Middle frontal gyrus (tissue), 1 donor: ENCODE data around the gene MC3R.
"Not testable (repeated sequence)": the region's sequence is repeated elsewhere in the genome, so short reads cannot be mapped to it uniquely, and the experiment has no call there.

Experiments used
- DNase-seq: peaks from one replicate; pipeline ENCODE4 v3.0.0-alpha.2; 2015; ENCODE audit warnings: low spot score; ENCODE audit errors: extremely low spot score

The MC3R gene

GRCh38 chr20:56247954-56248782, at the start of gene MC3R:
MC3R (plus strand) TSS chr20:56248732; CDS start chr20:56248844, 112 bp downstream.
- peak; percentile 20 for DNase-seq

GRCh38 chr20:56200456-56200855, 48.1 kb upstream of the MC3R start:
- DNase-seq: no peak

GRCh38 chr20:56202493-56203077, 45.9 kb upstream of the MC3R start:
- DNase-seq: no peak

- DNase-seq: no peak
Measured at GRCh38 chr20:56204206-56204605, 44.3 kb upstream of the MC3R start.

GRCh38 chr20:56205346-56205745, 43.2 kb upstream of the MC3R start:
- no peak for DNase-seq

GRCh38 chr20:56207656-56208055, 40.9 kb upstream of the MC3R start:
- DNase-seq: no peak

GRCh38 chr20:56208121-56208520, 40.4 kb upstream of the MC3R start:
- no peak for DNase-seq

- no peak for DNase-seq
Measured at GRCh38 chr20:56211051-56211450, 37.5 kb upstream of the MC3R start.

GRCh38 chr20:56212091-56212490, 36.4 kb upstream of the MC3R start:
- DNase-seq: no peak

- DNase-seq: no peak
Measured at GRCh38 chr20:56213321-56213720, 35.2 kb upstream of the MC3R start.

GRCh38 chr20:56215115-56215514, 33.4 kb upstream of the MC3R start:
- DNase-seq: no peak

- no peak for DNase-seq
Measured at GRCh38 chr20:56217829-56218228, 30.7 kb upstream of the MC3R start.

GRCh38 chr20:56221186-56221585, 27.3 kb upstream of the MC3R start:
- DNase-seq: not testable (repeated sequence)

- DNase-seq: no peak
Measured at GRCh38 chr20:56222201-56222600, 26.3 kb upstream of the MC3R start.

GRCh38 chr20:56222945-56223344, 25.6 kb upstream of the MC3R start:
- DNase-seq: no peak

GRCh38 chr20:56223352-56223751, 25.2 kb upstream of the MC3R start:
- no peak for DNase-seq

- no peak for DNase-seq
Measured at GRCh38 chr20:56228021-56228420, 20.5 kb upstream of the MC3R start.

GRCh38 chr20:56229812-56230211, 18.7 kb upstream of the MC3R start:
- no peak for DNase-seq

GRCh38 chr20:56234110-56234509, 14.4 kb upstream of the MC3R start:
- DNase-seq: no peak

- no peak for DNase-seq
Measured at GRCh38 chr20:56237335-56237734, 11.2 kb upstream of the MC3R start.

GRCh38 chr20:56244259-56244658, 4.3 kb upstream of the MC3R start:
- no peak for DNase-seq

- no peak for DNase-seq
Measured at GRCh38 chr20:56245761-56246160, 2.8 kb upstream of the MC3R start.
